ENCODE data around the gene TEX48. TPM values are rescaled to one million over a fixed set of nuclear protein-coding genes. Genes with fewer than 3 reads are reported as not detected.

TEX48 gene
- total RNA-seq, result not detected
- long read RNA-seq, result 0 reads

- 32% methylated on average over 7 of the region's 8 CpGs for WGBS (ENCODE audit: insufficient coverage, low coverage, low lambda C conversion rate, missing lambda C conversion rate)
- Histone ChIP-seq H3K4me1 (no peaks in the 10 kb centered on the region), H3K27ac (no peak within 1 kb of the TSS), H3K36me3 (no peaks in the 10 kb centered on the region), H3K27me3 (no peaks in the 10 kb centered on the region), H3K4me3 (no peak within 1 kb of the TSS), H3K9me3 (no peaks in the 10 kb centered on the region)
- intact Hi-C loops (cut with DNase I), result no loop called here
- DNase-seq, result peak; percentile 48 to 65 (median 60)
- peak; percentile 92 to 97 (median 94) for ATAC-seq
- TF ChIP-seq CTCF (IDR thresholded peaks at IDR 0.05), result peak; percentile 58 to 67 (median 62)
- TF ChIP-seq POLR2A (IDR thresholded peaks at IDR 0.05), result no peak
Observed at GRCh38 chr9:114681594-114682332, at the start of gene TEX48. Gene TEX48, minus strand, starts transcription at chr9:114682192. Its CDS starts 10,469 bp downstream, at chr9:114671723.

- ATAC-seq, result no peak
- H3K27me3 ChIP-seq, result no peaks in the 10 kb centered on the region
- H3K27ac ChIP-seq, result no peak overlapping the region
- H3K4me1 ChIP-seq, result no peaks in the 10 kb centered on the region
- H3K36me3 ChIP-seq, result no peaks in the 10 kb centered on the region
- WGBS (ENCODE audit: insufficient coverage, low coverage, low lambda C conversion rate, missing lambda C conversion rate), result 73% methylated on average over 1 of the region's 1 CpG
- TF ChIP-seq POLR2A (IDR thresholded peaks at IDR 0.05) (no peak), CTCF (IDR thresholded peaks at IDR 0.05) (no peak)
- no peak for DNase-seq
- H3K9me3 ChIP-seq, result no peaks in the 10 kb centered on the region
- intact Hi-C loops (cut with DNase I), result loop anchor here in 1 of 2 donors (10.0 kb wide), 1 partner anchor 283 kb away; no protein-coding TSS in a partner anchor
- no peak overlapping the region for H3K4me3 ChIP-seq
Observed at GRCh38 chr9:114731701-114732100, 49.7 kb upstream of the TEX48 start.

GRCh38 chr9:114729706-114730105 is 47.7 kb upstream of the TEX48 start:
- H3K4me1 ChIP-seq, result no peaks in the 10 kb centered on the region
- intact Hi-C loops (cut with DNase I), result loop anchor here in 1 of 2 donors (10.0 kb wide), 1 partner anchor 285 kb away; no protein-coding TSS in a partner anchor
- no peaks in the 10 kb centered on the region for H3K36me3 ChIP-seq
- TF ChIP-seq CTCF (IDR thresholded peaks at IDR 0.05), result no peak
- no peak for TF ChIP-seq POLR2A (IDR thresholded peaks at IDR 0.05)
- no peak for DNase-seq
- H3K27me3 ChIP-seq, result no peaks in the 10 kb centered on the region
- no peak overlapping the region for H3K4me3 ChIP-seq
- no peak overlapping the region for H3K27ac ChIP-seq
- no peaks in the 10 kb centered on the region for H3K9me3 ChIP-seq
- WGBS (ENCODE audit: insufficient coverage, low coverage, low lambda C conversion rate, missing lambda C conversion rate), result 90% methylated on average over 5 of the region's 5 CpGs
- ATAC-seq, result no peak

GRCh38 chr9:114725930-114726329 is 43.9 kb upstream of the TEX48 start:
- H3K27ac ChIP-seq, result no peak overlapping the region
- TF ChIP-seq POLR2A (IDR thresholded peaks at IDR 0.05), result no peak
- no peak for TF ChIP-seq CTCF (IDR thresholded peaks at IDR 0.05)
- H3K27me3 ChIP-seq, result no peaks in the 10 kb centered on the region
- DNase-seq, result no peak
- ATAC-seq, result no peak
- H3K4me1 ChIP-seq, result peaks cover 0 to 6% (median 3%) of the 10 kb centered on the region in 4 donors
- intact Hi-C loops (cut with DNase I), result no loop called here
- no peaks in the 10 kb centered on the region for H3K9me3 ChIP-seq
- H3K4me3 ChIP-seq, result no peak overlapping the region
- no peaks in the 10 kb centered on the region for H3K36me3 ChIP-seq
- WGBS (ENCODE audit: insufficient coverage, low coverage, low lambda C conversion rate, missing lambda C conversion rate), result 83% methylated on average over 3 of the region's 3 CpGs

Data from right lobe of liver (tissue), 6 donors.